ENCODE measurements around the gene WWC1.

WWC1 gene

GRCh38 chr5:168364750-168365550 lies 73.5 kb downstream of the WWC1 start:
- no peak for DNase-seq (ENCODE audit: low read depth)

GRCh38 chr5:168365581-168366081 lies 74.2 kb downstream of the WWC1 start:
- DNase-seq (ENCODE audit: low read depth) = peak; percentile 27

- DNase-seq (ENCODE audit: low read depth) = peak; percentile 68
Observed at GRCh38 chr5:168366116-168366515, 74.7 kb downstream of the WWC1 start.

- no peak for DNase-seq (ENCODE audit: low read depth)
Observed at GRCh38 chr5:168368854-168369253, 77.4 kb downstream of the WWC1 start.

GRCh38 chr5:168370831-168371230 lies 79.4 kb downstream of the WWC1 start:
- DNase-seq (ENCODE audit: low read depth) = no peak

- DNase-seq (ENCODE audit: low read depth) = no peak
Observed at GRCh38 chr5:168372356-168372946, 81.0 kb downstream of the WWC1 start.

- no peak for DNase-seq (ENCODE audit: low read depth)
Observed at GRCh38 chr5:168374532-168374931, 83.1 kb downstream of the WWC1 start.

- no peak for DNase-seq (ENCODE audit: low read depth)
Observed at GRCh38 chr5:168375214-168375613, 83.8 kb downstream of the WWC1 start.

GRCh38 chr5:168377525-168377924 lies 86.1 kb downstream of the WWC1 start:
- no peak for DNase-seq (ENCODE audit: low read depth)

GRCh38 chr5:168378741-168379140 lies 87.3 kb downstream of the WWC1 start:
- DNase-seq (ENCODE audit: low read depth) = no peak

- DNase-seq (ENCODE audit: low read depth) = no peak
Observed at GRCh38 chr5:168382421-168382820, 91.0 kb downstream of the WWC1 start.

GRCh38 chr5:168390491-168390890 lies 99.0 kb downstream of the WWC1 start:
- no peak for DNase-seq (ENCODE audit: low read depth)

GRCh38 chr5:168393773-168394172 lies 102.3 kb downstream of the WWC1 start:
- DNase-seq (ENCODE audit: low read depth) = no peak

GRCh38 chr5:168400429-168401220 lies 109.2 kb downstream of the WWC1 start:
- DNase-seq (ENCODE audit: low read depth) = no peak

- DNase-seq (ENCODE audit: low read depth) = no peak
Observed at GRCh38 chr5:168401226-168401625, 109.8 kb downstream of the WWC1 start.

GRCh38 chr5:168401880-168402279 lies 110.4 kb downstream of the WWC1 start:
- DNase-seq (ENCODE audit: low read depth) = no peak

GRCh38 chr5:168404365-168404764 lies 112.9 kb downstream of the WWC1 start:
- peak; percentile 79 for DNase-seq (ENCODE audit: low read depth)

- no peak for DNase-seq (ENCODE audit: low read depth)
Observed at GRCh38 chr5:168407211-168407610, 115.8 kb downstream of the WWC1 start.

GRCh38 chr5:168408561-168409305 lies 117.3 kb downstream of the WWC1 start:
- no peak for DNase-seq (ENCODE audit: low read depth)

- peak; percentile 14 for DNase-seq (ENCODE audit: low read depth)
Observed at GRCh38 chr5:168409591-168410458, 118.4 kb downstream of the WWC1 start.

GRCh38 chr5:168411871-168412270 lies 120.4 kb downstream of the WWC1 start:
- no peak for DNase-seq (ENCODE audit: low read depth)
